Measurements from ENCODE around the gene PKD2.

PKD2 gene

DNA sequence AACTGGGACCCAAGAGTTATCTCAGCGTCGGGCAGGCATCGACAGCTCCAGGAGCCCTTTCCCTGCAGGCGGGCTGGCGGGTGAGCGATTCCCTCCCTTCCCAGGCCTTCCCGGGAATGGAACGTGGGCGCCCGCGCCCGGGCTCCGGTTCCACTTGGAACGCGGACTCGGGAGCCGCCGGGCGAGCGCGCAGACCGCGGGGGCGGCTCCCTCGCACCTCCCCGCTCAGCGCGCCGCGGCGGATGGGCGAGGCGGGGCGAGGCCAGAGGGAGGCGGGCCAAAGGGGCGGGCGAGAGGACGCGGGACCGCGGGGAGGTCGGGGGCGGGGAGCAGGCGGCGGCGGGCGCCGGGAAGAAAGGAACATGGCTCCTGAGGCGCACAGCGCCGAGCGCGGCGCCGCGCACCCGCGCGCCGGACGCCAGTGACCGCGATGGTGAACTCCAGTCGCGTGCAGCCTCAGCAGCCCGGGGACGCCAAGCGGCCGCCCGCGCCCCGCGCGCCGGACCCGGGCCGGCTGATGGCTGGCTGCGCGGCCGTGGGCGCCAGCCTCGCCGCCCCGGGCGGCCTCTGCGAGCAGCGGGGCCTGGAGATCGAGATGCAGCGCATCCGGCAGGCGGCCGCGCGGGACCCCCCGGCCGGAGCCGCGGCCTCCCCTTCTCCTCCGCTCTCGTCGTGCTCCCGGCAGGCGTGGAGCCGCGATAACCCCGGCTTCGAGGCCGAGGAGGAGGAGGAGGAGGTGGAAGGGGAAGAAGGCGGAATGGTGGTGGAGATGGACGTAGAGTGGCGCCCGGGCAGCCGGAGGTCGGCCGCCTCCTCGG, at the start of gene PKD2:
Gene PKD2 (plus strand): TSS at position 332 of the 818 bp plus-strand sequence. CDS start 99 bp downstream, at position 431.
- peak; percentile 64 for DNase-seq

GRCh38 chr4:87961993-87962392, 45.4 kb upstream of the PKD2 start:
- no peak for DNase-seq

GRCh38 chr4:87962398-87963146, 44.9 kb upstream of the PKD2 start:
- DNase-seq, result no peak

DNA sequence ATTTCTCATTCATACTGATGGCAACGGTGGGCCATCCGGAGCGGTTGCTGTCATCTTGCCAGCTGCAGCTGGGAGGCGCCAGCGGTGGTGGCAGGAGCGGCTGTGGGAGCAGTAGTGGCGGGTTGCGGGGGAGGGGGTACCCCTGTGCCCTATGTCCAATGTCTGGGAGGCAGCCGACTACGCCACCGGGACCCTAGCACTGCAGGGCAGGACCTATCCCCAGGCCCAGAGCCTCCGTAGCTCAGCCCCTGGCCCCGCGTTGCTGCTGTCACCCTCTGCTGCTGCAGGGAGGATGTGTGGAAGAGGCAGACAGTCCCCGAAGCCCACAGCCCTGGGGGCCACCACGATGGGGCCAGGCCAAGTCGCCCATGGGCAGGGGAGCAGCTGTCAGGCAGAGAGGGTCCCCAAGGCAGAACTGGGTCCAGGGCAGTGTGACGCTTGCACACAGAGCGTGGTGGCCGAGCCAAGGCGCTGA, 41.9 kb upstream of the PKD2 start:
- no peak for DNase-seq

- no peak for DNase-seq
Measured at GRCh38 chr4:87966095-87966496, 41.3 kb upstream of the PKD2 start.

GRCh38 chr4:87967193-87967592, 40.2 kb upstream of the PKD2 start:
- no peak for DNase-seq

GRCh38 chr4:87970121-87970520, 37.3 kb upstream of the PKD2 start:
- DNase-seq, result no peak

GRCh38 chr4:87971866-87972265, 35.6 kb upstream of the PKD2 start:
- no peak for DNase-seq

DNA sequence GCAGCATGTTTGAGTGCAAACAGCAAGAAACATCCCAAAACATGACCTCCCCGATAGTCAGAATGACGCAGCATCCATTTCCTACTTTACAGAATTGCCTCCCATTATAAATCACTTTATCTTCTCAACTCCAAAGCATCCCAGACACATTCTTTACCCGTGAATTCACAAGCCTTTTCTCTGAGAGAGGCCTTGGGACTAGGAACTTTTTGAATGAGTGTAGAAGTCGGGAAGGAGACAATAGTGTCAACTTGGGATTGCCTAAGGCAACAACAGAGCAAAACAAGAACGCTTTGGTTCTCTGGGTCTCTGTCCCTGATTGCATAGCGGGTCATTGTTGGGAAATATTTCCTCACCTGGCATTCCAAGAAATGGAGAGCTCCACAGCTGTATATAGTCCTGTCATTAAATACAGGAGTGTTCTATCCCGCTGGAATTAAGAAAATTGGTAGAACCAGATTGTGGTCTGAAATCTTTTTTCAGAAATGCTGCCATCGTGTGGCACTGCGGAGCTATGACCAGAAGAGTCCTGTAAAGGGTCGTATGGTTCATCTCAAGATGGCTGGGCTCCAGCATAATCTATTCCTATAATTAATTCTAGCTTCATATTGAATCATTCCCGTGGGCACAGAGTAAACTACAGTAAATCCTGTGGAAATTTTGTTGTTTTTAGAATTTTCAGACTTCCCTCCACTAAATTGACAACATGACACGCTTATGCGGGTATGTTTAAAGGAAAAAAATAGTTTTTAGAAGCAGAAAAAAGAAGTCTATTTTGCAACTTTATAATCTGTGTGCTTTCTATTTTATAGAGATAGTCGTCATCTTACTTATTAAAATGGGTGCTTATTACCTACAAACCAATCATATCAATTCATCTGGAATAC, 33.9 kb upstream of the PKD2 start:
- peak; percentile 20 for DNase-seq

GRCh38 chr4:87974856-87975462, 32.5 kb upstream of the PKD2 start:
- no peak for DNase-seq

GRCh38 chr4:87975466-87975865, 32.0 kb upstream of the PKD2 start, which contains the start of gene SPP1:
TSS of gene SPP1 (plus strand) at chr4:87975714. CDS start at chr4:87976896, 1,182 bp downstream.
- DNase-seq, result no peak

- DNase-seq, result no peak
Measured at GRCh38 chr4:87977521-87978278, 29.7 kb upstream of the PKD2 start.

DNA sequence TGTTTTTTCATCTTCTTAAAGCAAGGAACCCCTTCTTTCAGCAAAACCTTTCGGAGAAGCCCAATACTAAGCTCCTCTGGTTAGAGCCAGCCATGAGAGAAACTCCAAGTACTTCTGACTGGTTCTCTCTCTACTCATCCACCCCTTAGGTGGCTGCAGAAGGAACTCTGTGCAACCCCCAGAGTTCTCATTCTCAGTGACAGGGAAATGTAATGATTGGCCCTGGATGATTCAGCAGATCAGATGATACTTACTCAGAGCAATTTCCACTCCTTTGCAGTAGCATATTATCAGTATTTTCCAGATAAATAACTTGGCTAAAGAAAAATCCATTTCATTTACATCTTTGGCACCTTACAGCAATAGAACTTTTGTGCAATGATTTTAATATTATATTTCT, 28.8 kb upstream of the PKD2 start:
- no peak for DNase-seq

GRCh38 chr4:87979810-87980209, 27.6 kb upstream of the PKD2 start:
- no peak for DNase-seq

DNA sequence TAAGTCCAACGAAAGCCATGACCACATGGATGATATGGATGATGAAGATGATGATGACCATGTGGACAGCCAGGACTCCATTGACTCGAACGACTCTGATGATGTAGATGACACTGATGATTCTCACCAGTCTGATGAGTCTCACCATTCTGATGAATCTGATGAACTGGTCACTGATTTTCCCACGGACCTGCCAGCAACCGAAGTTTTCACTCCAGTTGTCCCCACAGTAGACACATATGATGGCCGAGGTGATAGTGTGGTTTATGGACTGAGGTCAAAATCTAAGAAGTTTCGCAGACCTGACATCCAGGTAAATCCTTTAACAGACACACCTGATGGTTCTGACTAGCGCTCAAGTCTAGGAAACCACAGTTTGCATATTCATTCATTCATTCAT, 25.9 kb upstream of the PKD2 start:
- no peak for DNase-seq

DNA sequence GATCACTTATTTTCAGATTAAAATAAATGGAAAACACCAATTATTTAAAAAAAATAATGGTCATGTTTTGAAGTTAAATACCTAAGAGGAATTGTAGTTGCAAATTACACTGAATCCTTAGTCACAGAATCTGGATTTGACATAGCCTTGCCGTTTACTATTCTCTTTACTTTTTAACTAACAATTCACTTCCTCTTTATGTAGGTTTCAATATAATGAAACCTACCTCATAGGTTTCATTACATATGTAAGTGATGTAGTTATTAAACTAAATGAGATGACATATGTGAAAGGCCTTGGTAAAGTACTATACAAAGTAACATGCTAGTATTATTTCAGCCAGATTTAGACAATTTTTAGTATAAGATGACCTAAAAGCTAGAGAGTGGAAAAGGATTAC, 25.4 kb upstream of the PKD2 start:
- no peak for DNase-seq

GRCh38 chr4:87982446-87983010, 24.9 kb upstream of the PKD2 start:
- DNase-seq, result no peak

GRCh38 chr4:87983996-87984395, 23.4 kb upstream of the PKD2 start:
- DNase-seq, result no peak

GRCh38 chr4:87985097-87985886, 22.1 kb upstream of the PKD2 start:
- DNase-seq, result peak; percentile 25

GRCh38 chr4:87985887-87986200, 21.6 kb upstream of the PKD2 start:
- no peak for DNase-seq

GRCh38 chr4:87986508-87986907, 20.9 kb upstream of the PKD2 start:
- no peak for DNase-seq
